ENCODE results near the gene KDM2B.
A peak's percentile ranks its signal among the peaks of the same experiment; 100 is the strongest.

The KDM2B gene

DNA sequence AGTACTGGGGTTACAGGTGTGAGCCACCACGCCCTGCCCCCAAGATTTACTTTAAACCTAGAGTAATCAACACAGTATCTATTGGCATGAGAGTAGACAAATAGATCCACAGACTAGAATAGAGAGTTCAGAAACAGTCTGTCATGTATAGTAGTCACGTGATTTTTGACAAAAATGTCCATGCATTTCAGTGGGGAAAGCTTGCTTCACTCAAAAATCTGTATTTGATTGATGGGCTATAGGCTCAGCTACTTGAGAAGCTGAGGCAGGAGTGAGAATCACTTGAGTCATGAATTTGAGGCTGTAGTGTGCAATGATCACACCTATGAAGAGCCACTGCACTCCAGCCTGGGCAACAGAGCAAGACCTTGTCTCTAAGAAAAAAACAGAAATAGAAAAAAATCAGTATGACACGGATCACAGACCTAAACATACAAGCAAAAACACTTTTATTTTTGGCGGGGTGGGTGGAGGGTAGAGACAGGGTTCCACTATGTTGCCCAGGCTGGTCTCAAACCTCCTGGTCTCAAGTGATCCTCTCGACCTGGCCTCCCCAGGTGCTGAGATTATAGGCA, 37.9 kb upstream of the KDM2B start:
- FAIRE-seq (no peak), DNase-seq (ENCODE audit: insufficient read length, low spot score) (no peak)
- TF ChIP-seq, protein P1, sequence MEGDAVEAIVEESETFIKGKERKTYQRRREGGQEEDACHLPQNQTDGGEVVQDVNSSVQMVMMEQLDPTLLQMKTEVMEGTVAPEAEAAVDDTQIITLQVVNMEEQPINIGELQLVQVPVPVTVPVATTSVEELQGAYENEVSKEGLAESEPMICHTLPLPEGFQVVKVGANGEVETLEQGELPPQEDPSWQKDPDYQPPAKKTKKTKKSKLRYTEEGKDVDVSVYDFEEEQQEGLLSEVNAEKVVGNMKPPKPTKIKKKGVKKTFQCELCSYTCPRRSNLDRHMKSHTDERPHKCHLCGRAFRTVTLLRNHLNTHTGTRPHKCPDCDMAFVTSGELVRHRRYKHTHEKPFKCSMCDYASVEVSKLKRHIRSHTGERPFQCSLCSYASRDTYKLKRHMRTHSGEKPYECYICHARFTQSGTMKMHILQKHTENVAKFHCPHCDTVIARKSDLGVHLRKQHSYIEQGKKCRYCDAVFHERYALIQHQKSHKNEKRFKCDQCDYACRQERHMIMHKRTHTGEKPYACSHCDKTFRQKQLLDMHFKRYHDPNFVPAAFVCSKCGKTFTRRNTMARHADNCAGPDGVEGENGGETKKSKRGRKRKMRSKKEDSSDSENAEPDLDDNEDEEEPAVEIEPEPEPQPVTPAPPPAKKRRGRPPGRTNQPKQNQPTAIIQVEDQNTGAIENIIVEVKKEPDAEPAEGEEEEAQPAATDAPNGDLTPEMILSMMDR (IDR thresholded peaks at IDR 0.05; ENCODE audit: insufficient read depth, missing control alignments) = no peak

DNA sequence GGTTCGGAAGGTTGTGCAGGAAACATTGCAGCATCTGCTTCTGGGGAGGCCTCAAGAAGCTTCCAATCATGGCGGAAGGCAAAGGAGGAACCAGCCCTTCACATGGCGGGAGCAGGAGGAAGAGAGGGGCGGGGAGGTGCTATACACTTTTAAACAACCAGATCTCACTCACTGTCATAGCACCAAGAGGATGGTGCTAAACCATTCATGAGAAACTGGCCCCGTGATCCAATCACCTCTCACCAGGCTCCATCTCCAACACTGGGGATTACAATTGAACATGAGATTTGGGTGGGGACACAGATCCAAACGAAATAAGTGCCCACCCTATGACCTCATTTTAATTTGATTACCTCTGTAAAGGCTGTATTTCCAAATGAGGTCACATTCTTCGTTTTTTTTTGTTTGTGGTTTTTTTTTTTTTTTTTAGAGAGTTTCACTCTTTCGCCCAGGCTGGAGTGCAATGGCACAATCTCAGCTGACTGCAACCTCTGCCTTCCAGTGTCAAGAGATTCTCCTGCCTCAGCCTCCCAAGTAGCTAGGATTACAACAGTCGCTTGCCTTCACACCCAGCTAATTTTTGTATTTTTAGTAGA, 34.1 kb upstream of the KDM2B start:
- no peak for FAIRE-seq
- no peak for DNase-seq (ENCODE audit: insufficient read length, low spot score)
- TF ChIP-seq, protein P1 (IDR thresholded peaks at IDR 0.05; ENCODE audit: insufficient read depth, missing control alignments) = no peak

DNA sequence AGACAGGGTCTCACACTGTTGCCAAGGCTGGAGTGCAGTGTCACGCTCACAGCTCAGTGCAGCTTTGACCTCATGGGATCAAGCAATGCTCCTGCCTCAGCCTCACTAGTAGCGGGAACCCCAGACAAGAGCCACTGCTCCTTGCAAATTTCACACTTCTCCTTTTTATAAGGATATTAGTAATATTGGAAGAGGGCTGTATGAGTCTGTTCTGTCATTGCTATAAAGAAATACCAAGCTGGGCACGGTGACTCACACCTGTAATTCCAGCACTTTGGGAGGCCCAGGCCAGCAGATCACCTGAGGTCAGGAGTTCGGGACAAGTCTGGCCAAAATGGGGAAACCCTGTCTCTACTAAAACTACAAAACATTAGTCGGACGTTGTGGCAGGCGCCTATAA, 32.6 kb upstream of the KDM2B start:
- TF ChIP-seq, protein P1 (IDR thresholded peaks at IDR 0.05; ENCODE audit: insufficient read depth, missing control alignments) = no peak
- FAIRE-seq = no peak
- DNase-seq (ENCODE audit: insufficient read length, low spot score) = no peak

DNA sequence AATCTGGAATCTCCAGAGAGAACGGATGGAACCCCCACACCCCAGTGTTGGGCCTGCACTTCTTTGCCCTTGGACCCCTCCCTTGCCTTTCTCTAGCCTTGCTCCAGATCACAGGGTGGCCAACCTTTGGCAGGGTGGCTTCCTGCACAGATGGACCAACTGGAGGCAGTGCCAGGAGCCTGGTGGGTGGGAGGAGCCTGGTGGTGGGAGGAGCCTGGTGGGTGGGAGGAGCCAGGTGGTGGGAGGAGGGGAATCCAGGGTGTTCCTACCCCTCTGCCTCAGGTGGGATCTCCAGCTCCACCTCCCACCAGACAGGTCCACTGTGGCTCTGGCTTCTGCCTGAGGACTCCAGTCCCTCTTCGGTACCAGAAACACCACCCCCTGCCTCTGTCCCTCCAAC, 30.5 kb upstream of the KDM2B start:
- DNase-seq (ENCODE audit: insufficient read length, low spot score) (no peak), FAIRE-seq (no peak)
- TF ChIP-seq, protein P1 (IDR thresholded peaks at IDR 0.05; ENCODE audit: insufficient read depth, missing control alignments) = no peak

DNA sequence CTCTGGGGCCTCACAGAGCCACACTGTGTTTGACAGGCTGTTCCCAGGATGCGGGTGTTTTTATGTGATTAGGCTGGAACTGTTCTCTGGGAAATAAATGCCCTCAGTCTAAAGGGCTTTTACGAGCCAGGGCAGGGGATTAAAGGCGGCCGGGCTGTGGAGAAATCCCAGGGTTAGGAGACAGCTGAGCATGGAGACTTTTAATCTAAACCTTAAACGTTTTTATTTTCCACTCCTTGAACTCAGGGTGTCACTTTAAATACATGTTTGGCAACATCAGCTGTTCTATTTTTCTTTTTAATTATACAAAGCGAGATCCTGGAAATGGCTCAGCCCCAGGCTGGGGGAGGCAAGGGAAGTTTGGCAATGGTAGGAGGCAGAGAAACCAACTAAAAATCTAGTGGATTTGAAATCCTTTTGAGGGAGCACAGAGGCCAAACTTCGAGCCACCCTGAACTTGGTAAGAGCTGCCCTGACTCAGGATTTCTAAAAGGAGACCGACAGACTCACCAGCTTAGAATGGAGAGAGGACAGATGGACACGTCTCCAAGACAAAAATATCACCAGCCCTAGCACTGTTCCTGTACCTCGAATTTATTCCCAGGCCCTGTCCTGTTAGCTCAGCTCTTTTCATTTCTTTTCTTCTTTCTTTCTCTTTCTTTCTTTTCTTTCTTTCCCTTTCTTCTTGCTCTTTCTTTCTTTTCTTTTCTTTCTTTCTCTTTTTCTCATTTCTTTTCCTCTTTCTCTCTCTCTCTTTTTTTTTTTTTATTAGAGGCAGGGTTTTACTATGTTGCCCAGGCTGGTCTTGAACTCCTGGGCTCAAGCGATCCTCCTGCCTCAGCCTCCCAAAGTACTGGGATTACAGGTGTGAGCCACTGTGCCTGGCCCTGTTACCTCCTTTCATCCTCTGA, 29.7 kb upstream of the KDM2B start:
- DNase-seq (ENCODE audit: insufficient read length, low spot score) (peak; percentile 59), FAIRE-seq (no peak)
- TF ChIP-seq, protein P1 (IDR thresholded peaks at IDR 0.05; ENCODE audit: insufficient read depth, missing control alignments) = no peak

DNA sequence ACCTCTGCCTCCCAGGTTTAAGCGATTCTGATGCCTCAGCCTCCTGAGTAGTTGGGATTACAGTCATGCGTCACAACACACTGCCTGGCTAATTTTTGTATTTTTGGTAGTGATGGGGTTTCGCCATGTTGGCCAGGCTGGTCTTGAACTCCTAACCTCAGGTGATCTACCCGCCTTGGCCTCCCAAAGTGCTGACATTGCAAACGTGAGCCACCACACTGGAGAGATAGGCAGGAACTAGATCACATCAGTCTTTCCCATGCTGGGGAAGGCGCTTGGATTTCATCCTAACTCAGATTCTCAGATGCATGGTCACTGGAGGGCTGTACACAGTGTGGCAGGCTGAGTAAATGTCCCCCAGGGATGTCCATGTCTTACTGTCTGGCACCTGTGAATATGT, 27.5 kb upstream of the KDM2B start:
- TF ChIP-seq, protein P1 (IDR thresholded peaks at IDR 0.05; ENCODE audit: insufficient read depth, missing control alignments) = no peak
- DNase-seq (ENCODE audit: insufficient read length, low spot score) = no peak
- FAIRE-seq = no peak

Data from D721Med (cell line).